ENCODE measurements around the gene GALNT15.

- TF ChIP-seq YY1 (IDR thresholded peaks at IDR 0.05; ENCODE audit: insufficient read depth, insufficient read length) (no peak), SUZ12 (IDR thresholded peaks at IDR 0.05; ENCODE audit: extremely low read depth, insufficient read depth, insufficient read length) (no peak)
Measured at GRCh38 chr3:16148783-16149182, 25.7 kb upstream of the GALNT15 start.

Measured in NT2/D1 (cell line).